GM19463 (cell line): Measurements from ENCODE around the gene CSRP3.

Source experiments
- ATAC-seq: cut with Tn5 transposase; IDR thresholded peaks from one replicate; pipeline ENCODE4 v1.9.1; 2021; ENCODE audit warnings: mild to moderate bottlenecking, moderate library complexity; ENCODE audit not compliant: unreplicated experiment

The CSRP3 gene

GRCh38 chr11:19201737-19202605 is at the start of gene CSRP3:
CSRP3 (minus strand) TSS chr11:19201983; CDS start chr11:19192448, 9,535 bp downstream.
- no peak for ATAC-seq

- ATAC-seq, result no peak
These were observed 49.8 kb upstream of the CSRP3 start for GRCh38 chr11:19251577-19251976.

DNA sequence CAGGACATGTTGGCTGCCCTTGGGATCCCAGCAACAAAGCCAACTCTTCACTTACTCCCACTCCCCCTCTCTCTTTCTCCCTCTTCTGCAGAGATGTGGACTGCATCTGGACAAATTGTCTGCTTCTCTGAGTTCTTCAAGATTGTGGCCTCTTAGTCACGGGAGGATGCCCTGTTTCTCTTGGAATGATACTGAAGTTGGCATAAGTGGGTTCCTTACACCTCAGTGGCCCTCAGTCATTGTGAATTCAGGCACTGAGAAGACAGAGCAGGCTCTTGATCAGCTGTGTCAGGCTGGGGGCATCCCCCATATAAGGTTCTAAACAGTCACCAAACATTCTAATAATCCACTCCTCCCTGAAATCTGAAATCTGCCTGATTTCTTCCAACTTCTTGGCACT is 45.0 kb upstream of the CSRP3 start:
- no peak for ATAC-seq

GRCh38 chr11:19245351-19245750 is 43.6 kb upstream of the CSRP3 start:
- ATAC-seq, result no peak

GRCh38 chr11:19244621-19245020 is 42.8 kb upstream of the CSRP3 start:
- no peak for ATAC-seq

DNA sequence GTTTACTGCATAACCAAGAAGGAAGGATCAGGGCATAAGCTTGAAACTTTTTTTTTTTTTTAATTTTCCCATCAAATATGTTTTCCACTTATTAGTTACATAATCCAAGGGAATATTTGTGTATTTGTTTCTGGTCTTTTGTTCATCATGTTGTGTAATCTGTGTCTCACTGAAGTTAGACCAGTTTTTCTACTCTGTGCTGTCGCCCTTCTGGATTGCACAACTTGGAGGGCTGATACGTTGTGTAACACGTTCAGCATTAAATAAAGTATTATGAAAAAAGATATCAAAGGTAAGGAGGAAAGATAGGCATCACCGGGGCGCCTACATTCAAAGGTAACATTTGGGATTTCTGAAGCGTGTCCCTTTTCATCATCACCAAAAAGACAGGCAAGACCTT is 42.3 kb upstream of the CSRP3 start:
- no peak for ATAC-seq

- no peak for ATAC-seq
These were observed 41.8 kb upstream of the CSRP3 start for GRCh38 chr11:19243613-19244012.

DNA sequence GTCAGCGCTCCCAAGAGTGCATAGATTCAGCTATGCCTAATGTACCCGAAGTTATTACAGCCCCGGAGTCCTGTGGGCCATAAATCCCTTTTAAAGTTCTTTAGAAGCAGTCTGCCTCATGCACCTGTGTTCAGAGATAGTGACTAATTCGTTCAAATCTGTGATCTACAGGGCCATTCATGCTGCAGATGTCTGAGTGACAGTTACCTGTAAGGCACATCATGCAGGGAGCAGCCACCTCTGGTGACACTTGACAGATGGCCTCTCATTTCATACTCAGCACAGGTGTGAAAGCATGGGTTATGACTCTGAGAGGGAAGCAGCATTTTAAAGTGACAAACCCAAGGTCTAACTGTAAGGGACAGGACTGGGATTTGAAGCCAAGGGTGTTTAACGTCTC is 41.4 kb upstream of the CSRP3 start:
- no peak for ATAC-seq

GRCh38 chr11:19242179-19242932 is 40.6 kb upstream of the CSRP3 start:
- no peak for ATAC-seq

- peak; percentile 33 for ATAC-seq
These were observed 39.7 kb upstream of the CSRP3 start for GRCh38 chr11:19241260-19242178.

- ATAC-seq, result peak; percentile 90
These were observed 38.9 kb upstream of the CSRP3 start, which contains the start of gene E2F8 for GRCh38 chr11:19240420-19241259. E2F8 (minus strand) TSS chr11:19240945; CDS start chr11:19240121, 824 bp downstream.

- no peak for ATAC-seq
These were observed 37.3 kb upstream of the CSRP3 start for GRCh38 chr11:19239039-19239438.

DNA sequence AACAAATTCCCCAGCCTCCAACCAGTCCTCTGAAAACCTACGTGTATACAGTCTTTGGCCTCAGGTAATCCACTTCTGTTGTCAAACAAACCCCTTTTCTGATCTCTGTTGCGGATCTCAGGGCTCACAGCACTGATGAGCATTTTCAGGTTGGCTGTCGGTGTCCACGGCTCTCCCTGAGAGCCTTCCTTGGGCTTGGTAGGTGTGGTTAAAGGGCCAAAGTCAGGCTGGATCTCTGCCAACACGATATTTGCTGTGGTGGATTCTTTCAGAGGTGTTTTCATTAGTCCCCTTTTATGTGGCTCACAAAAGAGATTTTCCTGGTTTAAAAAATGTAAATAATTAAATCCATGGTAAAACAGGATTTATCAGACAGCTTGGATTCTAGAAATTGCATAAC is 36.0 kb upstream of the CSRP3 start:
- ATAC-seq, result no peak

- ATAC-seq, result no peak
These were observed 35.6 kb upstream of the CSRP3 start for GRCh38 chr11:19237381-19237780.

- ATAC-seq, result no peak
These were observed 32.5 kb upstream of the CSRP3 start for GRCh38 chr11:19234231-19234817.

DNA sequence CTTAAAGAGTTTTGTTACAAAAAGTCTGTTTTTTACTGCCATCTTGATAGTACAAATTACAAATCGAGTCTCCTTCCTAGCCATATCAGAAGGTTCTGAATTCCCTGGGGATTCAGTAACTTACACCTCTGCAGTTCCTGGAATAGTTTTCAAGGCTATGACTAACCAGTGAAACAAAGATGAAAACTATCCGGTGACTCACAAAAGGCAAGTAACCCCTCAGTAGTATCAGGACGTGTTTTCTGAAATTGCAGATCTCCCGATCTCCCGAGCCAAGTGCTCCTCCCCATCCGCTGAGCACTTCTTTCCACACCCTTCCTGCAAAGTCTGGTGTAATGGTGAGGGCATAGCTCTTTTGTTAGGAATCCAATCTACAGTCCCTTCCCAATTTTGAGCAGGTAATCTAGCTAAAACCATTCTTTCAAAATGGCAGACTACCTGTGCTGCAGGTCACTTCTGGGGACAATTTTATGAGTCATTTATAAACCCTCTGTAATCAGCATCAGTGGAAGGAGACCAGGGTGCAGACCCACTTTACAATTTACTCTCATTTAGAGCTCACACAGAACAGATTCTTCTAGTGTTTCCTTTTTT is 31.2 kb upstream of the CSRP3 start:
- ATAC-seq, result no peak

DNA sequence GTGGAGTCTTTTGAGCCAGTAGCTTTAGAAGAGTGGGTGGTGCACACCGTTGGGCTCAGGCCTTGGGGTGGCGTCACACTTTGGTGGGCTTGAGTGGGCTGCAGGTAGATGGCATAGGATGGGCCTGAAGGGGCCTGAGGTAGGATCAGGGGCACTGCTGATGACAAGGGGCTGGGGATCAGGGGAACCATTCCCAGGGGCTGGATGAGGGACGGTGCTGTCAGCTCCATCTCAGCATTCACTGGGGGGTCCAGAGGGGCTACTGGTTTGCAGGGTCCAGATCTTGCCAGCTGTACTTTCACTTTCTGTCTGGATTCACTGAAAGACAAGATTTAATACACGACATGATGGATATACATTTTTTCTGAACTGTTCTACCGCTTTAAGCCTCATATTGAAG is 27.9 kb upstream of the CSRP3 start:
- ATAC-seq, result no peak

- ATAC-seq, result no peak
These were observed 27.2 kb upstream of the CSRP3 start for GRCh38 chr11:19228968-19229367.
